GM21528 (cell line): ENCODE results near the gene NXPE3.

Source experiments
- ATAC-seq: cut with Tn5 transposase; IDR thresholded peaks from one replicate; pipeline ENCODE4 v1.9.1; 2021; ENCODE audit warnings: mild to moderate bottlenecking, moderate library complexity; ENCODE audit not compliant: unreplicated experiment, low FRiP score

Gene NXPE3

DNA sequence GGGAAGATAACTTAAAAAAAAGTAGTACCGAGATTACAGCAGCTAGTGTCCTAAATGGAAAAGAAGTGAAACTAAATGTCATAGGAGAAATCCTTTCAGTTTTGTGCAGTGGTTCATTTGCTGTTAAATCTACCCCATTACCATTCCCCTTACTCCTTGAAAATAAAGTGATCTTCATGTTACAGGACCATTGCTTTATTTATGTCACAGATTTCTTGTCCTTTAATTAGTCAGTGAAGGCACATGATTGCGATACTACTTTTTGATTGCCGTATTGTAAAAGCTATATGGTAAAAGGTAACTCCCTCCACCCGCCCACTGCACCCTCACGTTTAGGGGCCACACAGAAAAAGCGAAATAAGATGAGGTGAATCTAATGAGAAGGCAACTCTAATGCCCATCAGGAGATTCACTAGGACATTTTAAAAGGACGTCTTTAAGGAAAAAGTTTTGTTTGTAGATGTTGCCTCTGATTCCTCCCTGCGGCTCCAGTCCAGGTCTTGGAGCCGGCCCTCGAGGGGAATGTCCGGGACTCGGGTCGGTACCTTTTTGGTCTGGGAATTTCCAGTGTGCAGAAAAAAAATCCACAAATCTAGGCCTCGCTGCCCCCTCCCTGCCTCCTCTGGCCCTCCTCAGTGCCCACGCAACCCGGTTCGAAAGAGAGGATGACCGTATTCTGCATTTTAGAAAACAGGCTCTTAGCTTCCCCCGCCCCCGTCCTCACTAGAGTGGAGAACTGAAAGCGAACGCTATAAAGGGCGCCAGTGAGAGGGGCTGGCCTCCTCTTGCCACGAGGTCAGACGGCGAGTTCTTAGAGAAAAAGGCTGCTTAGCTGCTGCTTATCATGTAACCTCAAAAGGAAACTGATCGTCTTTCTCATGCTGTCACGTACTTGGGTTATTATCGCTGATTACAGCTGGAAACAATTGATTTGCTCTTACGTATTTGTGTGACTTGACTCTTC, 48.5 kb downstream of the NXPE3 start:
- peak; percentile 89 for ATAC-seq

DNA sequence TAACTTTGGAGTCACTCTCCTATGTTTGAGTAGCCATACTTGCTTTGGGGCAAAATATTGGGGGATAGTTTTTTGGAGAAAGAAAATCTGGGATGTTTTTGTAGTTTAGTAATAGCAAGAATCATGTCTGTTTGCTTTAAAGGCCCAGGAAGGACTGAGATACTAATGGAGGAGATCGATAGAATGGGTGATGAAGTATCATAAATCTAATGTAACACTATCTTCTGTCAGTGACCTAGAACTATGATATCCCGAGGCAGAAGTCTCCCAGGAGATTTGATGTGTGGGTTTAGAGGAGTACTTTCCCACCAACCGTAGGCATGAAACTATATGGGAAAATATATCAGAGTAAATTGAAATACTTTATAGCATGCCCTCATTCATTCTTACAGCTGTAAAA, 49.3 kb downstream of the NXPE3 start:
- no peak for ATAC-seq

DNA sequence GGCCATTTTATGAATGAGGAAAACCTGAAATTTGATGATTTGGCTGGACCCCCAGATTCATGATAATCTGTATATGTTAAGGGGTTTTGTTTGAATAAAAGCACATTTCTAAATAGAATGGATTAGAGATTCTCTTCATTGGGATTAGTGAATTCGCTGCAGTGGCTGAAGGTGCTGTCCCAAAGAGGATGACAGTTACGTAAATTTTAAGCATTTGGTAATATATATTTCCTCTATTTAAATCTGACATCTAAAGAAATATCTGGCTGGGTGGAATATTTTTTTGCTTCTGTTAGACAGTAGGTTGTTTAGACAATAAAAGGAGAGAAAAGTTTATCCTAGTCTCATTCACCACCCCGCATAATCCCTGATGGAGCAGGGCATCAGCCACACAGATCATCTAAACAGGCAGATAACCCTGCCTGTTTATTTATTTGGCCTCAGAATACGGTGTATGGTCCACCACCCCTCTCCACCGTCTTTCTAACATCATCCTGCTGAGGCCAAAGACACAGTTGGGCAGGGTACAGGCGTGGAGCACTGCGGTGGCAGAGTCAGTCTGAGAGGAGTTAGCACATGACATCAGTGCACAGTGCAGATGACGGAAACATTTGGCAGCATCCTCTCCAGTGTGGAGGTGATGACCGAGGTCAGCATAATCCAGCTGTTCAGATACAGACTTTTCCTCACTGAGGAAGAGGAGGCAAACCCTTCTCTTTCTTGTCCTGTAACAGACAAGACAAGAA, 49.9 kb downstream of the NXPE3 start:
- peak; percentile 47 for ATAC-seq

DNA sequence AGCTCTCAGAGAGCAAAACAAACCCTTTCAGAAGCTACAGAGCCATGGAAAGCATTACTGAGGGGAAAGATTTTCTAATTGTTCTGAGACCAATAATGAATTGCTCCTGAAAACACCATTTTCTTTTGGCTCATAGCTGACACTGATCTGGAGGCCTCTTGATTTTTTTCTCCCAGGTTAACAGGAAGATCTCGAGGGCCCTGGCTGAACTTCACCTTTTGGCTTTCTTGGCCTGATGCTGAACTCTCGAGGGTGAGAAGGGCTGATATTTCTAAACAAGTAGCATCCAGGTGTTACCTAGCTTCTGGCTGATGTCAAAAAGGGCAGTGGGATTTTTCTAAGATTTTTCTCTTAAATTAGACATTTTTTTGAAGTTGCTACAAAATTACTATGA, 50.4 kb downstream of the NXPE3 start:
- ATAC-seq, result peak; percentile 9

DNA sequence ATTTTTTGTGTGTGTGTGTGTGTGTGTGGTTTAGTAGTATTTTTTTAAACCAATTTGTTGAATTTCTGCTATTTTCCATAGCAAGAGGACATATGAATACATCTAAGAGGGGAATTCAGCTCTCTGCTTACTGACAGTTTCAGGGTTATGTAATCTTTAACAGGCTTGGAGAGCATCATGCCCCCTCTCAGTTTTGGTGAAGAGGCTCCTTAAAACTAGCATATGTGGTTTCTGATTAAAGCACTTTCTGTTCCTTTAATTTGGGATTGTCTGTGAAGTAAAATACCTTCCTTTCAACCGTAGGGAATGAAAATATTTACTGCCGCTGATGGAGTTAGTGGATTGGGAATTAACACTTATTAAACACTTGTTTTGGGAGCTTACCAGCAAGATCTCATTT, 50.9 kb downstream of the NXPE3 start:
- no peak for ATAC-seq

DNA sequence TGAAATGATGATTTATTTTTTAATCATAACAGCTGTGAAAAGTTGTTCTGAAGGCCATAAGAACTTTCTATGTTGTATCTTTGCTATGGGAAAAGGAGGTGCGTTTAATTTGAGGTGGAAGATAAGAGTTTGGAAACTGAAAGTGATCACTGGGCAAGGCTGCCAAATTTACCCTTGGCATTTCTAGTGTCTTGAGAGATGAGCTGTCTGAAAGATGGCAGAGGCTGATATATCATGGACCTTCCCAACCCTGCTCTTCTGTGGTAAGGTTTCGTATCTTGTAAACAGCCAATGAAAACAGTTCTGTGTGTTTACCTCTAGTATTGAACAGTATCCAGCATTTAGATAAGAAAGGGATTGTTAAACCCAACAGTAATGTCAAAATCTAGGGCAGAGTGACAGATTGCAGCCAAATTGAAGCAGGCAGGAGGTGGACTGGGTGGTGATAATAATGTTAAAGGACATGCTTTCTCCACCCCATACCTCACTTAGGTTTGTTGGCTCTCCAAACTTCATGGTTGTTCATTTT, 54.5 kb downstream of the NXPE3 start:
- ATAC-seq, result no peak

DNA sequence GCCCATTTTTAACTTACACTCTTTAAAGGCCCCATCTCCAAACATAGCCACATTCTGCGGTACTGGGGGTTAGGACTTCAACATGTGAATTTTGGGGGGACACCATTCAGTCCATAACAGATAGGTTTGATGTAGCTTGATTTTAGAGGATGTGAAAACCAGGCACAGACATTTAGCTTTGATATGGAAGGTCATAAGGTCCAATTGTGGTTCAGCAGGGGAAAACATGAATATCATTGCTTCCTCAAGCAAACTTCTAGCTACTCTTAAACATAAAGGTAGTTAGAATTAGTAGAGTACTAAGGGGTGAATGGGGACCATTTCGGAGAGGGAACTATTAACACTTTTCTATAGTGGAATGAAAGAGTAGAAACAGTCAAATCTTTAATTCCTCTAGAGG, 56.7 kb downstream of the NXPE3 start:
- no peak for ATAC-seq

DNA sequence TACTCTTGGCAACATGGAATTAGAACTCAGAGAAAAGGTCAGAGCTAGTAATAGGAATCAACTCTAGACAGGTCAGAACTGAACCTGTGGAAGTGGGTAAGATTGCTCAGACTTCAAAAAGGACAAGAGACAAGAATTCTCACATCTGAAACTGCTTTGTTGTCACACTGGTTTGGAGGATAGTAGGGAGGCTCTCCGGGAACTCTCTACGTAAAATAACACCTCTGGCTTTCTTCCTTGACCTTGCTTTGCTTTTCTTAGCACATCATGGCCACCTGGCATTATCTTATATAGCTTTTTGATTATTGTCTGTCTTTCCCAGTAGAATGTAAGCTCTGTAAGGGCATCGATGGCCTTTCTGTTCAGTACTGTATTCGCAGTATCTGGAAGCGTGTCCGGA, 57.1 kb downstream of the NXPE3 start:
- ATAC-seq, result no peak

DNA sequence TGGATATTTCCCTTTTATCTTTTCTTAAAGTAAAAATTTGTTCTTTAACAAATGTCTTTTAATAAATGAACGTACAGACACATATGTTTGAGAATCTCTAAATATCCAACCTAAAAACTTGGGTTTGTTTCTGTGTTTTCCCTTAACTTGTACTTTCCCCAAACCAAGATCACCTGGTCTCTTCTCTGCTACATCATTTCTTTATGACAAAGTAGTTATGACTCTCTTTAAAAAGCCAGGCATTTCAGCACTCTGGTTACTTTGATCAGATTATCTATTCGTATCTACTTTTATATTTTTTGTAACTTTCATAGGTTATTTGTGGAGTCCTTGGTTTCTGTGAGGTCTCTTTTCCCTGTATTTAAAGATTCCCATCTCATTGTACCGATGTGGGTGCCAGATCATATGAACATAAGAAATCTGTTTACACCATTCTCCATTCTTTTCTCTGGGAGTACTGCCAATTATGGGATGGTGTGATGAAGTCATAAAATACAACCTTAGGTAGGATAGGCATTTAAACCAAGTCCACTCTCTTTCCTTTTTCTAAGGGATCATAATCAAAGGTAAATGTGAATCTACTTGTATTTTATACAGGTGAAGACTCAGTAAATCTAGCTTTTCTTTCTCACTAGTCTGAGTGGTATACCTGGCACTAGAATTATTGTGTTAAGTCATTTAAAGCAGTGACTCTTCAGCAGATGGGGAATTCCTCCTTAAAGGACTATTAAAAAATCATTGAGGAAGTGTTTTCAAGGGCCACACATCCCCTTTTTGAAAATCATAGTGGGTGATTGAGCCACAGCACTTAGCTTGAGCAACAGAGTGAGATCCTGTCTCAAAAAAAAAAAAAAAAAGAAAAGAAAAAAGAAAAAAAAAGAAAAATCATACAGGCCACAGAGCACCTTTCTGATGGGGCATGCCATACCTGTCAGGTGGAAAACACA, 57.9 kb downstream of the NXPE3 start:
- ATAC-seq, result no peak

DNA sequence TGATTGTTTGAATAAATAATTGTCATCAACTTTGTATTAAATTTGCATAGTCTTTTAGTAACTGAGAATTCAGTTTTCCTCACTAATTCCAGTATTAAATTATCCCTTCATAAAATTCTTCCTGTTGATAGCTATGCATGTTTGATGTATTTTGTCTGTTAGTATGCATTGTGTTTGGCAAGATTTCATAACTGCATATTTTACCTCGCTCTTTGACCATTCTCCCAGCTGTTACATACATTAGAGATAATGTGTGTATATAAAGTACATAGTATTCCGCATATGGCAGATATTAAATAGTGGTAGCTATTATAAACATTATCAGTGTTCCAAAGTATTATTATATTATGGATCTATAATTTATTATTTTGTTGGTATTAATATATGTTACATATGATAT, 59.7 kb downstream of the NXPE3 start:
- no peak for ATAC-seq

DNA sequence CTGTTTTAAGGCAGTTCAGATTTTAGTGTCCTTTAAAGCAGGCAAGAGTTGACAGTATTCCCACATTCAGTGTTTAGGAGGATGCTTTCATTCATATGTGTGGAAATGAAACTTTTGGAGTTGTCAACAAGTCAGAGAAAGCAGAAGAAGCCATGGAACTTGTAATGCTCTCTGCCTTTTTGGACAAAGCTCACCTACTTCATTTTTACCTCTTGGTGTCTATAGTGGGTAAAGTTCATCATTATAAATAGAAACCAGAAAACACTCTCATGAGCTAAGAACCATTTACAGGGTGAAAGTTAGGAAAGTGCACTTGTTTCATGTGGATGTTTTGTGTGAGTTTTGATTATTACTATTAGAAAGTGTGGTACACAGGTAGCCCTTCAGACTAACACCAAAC, 61.1 kb downstream of the NXPE3 start:
- no peak for ATAC-seq

DNA sequence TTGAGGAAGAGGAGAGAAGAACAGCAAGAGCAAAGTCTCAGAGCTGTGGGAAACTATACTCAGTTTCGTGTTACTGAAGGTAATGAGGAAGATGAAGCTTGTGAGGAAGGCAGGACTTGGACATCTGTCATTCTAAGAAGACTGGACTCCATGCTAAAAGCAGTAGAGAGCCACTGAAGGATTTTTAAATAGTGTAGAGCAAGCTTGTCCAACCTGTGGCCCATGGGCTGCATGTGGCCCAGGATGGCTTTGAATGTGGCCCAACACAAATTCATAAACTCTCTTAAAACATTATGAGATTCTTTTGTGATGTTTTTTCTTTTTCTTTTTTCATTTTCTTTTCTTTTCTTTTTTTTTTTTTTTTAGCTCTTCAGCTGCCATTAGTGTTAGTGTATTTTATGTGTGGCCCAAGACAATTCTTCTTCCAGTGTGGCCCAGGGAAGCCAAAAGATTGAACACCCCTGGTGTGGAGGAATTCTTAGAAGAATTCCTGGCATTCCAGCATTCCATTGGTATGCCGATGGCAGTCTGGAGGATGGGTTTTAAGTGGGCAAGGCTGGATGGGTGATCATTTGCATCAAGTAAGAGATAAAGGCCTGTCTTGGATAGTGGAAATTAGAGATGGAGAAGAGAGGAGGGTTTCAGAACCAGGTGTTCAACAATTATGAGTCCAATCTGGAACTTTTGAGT, 63.4 kb downstream of the NXPE3 start:
- ATAC-seq, result no peak

DNA sequence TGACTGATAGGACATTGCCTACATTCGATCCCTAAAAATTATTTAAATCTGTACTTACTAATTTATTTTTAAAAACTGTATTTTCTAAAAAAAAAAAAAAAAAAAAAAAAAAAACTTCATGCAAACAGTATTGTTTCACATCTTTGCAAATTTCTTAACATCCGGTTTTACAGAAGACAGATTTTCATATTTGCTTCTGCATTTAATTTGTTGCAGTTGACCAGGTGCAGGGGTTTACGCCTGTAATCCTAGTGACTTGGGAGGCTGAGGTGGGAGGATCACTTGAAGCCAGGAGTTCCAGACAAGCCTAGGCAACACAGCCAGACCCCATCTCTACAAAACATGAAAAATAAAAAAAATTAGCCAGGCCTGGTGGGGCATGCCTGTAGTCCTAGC, 63.9 kb downstream of the NXPE3 start:
- ATAC-seq, result no peak

DNA sequence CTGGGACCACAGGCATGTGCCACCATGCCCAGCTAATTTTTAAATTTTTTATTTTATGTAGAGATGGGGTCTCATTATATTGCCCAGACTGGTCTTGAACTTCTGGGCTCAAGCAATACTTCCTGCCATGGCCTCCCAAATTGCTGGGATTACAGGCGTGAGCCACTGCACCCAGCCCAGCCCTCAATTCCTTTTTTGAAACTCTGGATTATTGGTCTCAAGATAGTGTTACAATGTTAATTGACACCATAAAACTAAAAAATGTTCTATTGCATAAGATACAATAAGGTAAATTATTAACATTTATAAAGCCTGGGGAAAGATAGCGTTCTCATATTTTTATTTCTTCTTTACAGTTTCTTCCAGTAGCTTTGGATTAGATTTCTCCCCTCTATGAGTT, 66.4 kb downstream of the NXPE3 start:
- no peak for ATAC-seq

DNA sequence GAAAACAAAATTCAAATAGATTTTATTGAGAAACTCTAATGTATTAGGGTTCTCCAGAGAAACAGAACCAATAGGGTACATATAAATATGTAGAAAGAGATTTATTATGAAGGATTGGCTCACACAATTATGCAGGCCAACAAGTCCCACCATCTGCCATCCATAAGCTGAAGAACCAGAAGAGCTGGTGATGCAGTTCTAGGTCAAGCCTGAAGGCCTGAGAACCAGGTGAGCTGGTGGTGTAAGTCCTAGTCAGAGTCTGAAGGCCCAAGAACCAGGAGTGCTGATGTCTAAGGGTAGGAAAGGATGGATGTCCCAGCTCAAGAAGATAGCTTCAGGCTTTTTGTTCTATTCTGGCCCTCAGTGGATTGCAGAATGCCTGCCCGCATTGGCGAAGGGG, 67.7 kb downstream of the NXPE3 start:
- no peak for ATAC-seq

DNA sequence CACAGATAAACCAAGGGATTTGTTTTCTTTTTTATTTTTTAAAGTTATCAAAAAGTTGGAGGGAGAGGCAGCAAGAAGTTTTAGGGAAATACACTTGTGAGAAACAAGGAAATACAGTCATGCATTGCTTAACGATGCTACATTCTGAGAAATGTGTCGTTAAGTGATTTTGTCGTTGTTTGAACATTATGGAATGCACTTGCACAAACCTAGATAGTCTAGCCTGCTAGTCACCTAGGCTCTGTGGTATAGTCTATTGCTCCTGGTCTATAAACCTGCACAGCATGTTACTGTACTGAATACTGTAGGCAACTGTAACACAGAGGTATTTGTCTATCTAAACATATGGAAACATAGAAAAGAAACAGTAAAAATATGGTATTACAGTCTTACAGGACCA, 68.3 kb downstream of the NXPE3 start:
- ATAC-seq, result no peak

DNA sequence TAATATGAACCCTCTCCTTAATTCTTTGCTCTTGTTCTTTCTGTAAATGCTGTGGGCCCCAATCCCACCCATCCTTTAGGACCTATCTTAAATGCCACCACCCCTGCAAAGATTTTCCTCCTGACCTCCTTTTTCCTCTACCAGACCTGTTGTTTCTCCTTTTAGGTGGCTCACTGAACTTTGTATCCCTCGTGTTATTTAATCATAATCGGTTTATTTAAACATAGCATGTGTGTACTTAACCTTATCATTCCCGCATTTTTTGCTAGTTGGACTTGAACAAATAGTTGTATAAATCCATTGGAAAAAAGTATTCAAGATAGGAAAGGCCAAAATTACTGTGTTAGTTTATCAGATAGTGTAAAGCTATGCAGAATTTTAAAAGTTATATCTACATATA, 69.3 kb downstream of the NXPE3 start:
- ATAC-seq, result no peak

DNA sequence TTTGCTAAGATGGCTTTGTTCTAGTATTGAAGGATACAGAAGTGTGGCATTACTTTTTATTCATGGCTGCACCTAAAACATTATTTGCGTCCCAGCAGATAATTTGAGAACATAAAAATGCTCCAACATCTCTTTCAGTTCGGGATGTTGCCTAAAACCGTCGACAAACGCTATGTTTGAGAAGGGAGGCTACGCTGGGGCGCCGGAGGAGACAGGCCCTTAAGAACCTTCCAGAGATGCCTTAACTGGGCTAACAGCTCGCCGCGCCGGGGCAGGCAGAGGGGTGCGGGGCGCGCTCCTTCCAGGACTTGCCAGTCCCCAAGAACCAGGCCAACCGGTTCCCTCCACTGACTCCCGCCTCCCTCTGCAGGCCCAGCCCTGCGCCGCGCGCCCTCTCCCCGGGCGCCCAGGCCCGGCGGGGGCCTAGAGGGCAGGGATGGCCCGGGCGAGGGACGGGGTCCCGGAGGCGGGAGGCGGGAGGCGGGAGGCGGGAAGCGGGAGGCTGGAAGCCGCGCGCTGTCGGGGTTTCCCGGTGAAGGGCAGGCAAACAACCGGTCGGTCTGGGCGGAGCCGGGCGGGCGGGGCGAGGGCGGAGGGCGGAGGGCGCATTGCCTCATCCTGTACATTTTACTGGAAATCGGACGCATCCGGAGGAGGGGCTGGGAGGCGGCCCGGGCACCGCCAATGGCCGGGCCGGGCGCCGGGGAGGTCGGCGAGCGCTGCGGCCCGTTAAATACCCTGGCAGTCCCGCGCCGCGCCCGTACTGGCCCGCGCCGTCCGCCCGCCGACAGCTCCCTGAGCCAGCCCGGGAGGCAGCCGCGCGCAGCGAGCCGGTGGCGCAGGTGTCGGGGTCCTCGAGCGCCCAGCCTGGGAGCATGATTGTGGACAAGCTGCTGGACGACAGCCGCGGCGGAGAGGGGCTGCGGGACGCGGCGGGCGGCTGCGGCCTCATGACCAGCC, 70.0 kb downstream of the NXPE3 start, which contains the start of gene NFKBIZ:
Gene NFKBIZ (plus strand): TSS at position 761 of the 960 bp plus-strand sequence. CDS start 115 bp downstream, at position 876.
- ATAC-seq, result peak; percentile 80
